ENCODE data around the gene ZNF579. TPM values are rescaled to one million over a fixed set of nuclear protein-coding genes. Genes with fewer than 3 reads are reported as not detected.

Gene ZNF579
- total and polyA plus RNA-seq, 2 of the 13 experiments (the other 11 are each of a cell fraction or from before 2014, with no cell fraction given): 2.1 to 2.9 TPM

GRCh38 chr19:55544776-55545439, 35.7 kb downstream of the ZNF579 start (continued):
- no peak for TF ChIP-seq HNF1A (IDR thresholded peaks at IDR 0.05; ENCODE audit: low read depth)
- TF ChIP-seq HNF1A (CRISPR knock-in tag; IDR thresholded peaks at IDR 0.05; ENCODE audit: borderline replicate concordance): no peak
- TF ChIP-seq MAZ (IDR thresholded peaks at IDR 0.05; ENCODE audit: borderline replicate concordance, low read depth, low read length): 0 out of 2 replicates have a peak, but pooled peaks have one; percentile 42
- TF ChIP-seq MAZ (CRISPR knock-in tag; IDR thresholded peaks at IDR 0.05; ENCODE audit: low read depth): no peak
- no peak for TF ChIP-seq FOXO4 (CRISPR knock-in tag; conservative IDR thresholded peaks at IDR 0.05)
- TF ChIP-seq ZNF256 (CRISPR knock-in tag; conservative IDR thresholded peaks at IDR 0.05): no peak
- no peak for TF ChIP-seq THAP7 (CRISPR knock-in tag; IDR thresholded peaks at IDR 0.05)
- TF ChIP-seq SUZ12 (IDR thresholded peaks at IDR 0.05; ENCODE audit: low read depth, low read length): no peak
- no peak for TF ChIP-seq MED13 (CRISPR knock-in tag; IDR thresholded peaks at IDR 0.05)
- TF ChIP-seq HNRNPK (IDR thresholded peaks at IDR 0.05; ENCODE audit: low read depth, low read length, poor library complexity, severe bottlenecking): no peak
- TF ChIP-seq ZNF503 (CRISPR knock-in tag; IDR thresholded peaks at IDR 0.05): no peak
- TF ChIP-seq GZF1 (CRISPR knock-in tag; IDR thresholded peaks at IDR 0.05): no peak
- TF ChIP-seq MAF1 (CRISPR knock-in tag; IDR thresholded peaks at IDR 0.05; ENCODE audit: borderline replicate concordance): no peak
- TF ChIP-seq BRCA1 (CRISPR knock-in tag; IDR thresholded peaks at IDR 0.05): no peak
- TF ChIP-seq HNRNPL (IDR thresholded peaks at IDR 0.05; ENCODE audit: low read depth, low read length): no peak
- TF ChIP-seq CEBPZ (IDR thresholded peaks at IDR 0.05; ENCODE audit: low read length): no peak
- TF ChIP-seq GATAD1 (CRISPR knock-in tag; IDR thresholded peaks at IDR 0.05): peak; percentile 51; the same call in 1 of the 2 replicates
- no peak for TF ChIP-seq ZNF550 (CRISPR knock-in tag; IDR thresholded peaks at IDR 0.05; ENCODE audit: borderline replicate concordance)
